Liver (tissue), 9 donors: ENCODE results near the gene EHMT1. TPM values are rescaled to one million over a fixed set of nuclear protein-coding genes. Genes with fewer than 3 reads are reported as not detected.

Source experiments
- DNase-seq: peaks from one replicate; pipeline ENCODE4 v3.0.0-alpha.2; 2017; ENCODE audit warnings: low spot score
- H3K27ac ChIP-seq, 2 donors: one replicate each; pipeline ENCODE4 v1.7.0; 2013; ENCODE audit warnings: inconsistent platforms in 2 of 2, low read length in 2 of 2, control low read depth in 1 of 2, low read depth in 1 of 2, mild to moderate bottlenecking in 1 of 2
- H3K27me3 ChIP-seq, 4 donors: one replicate each; pipeline versions ENCODE4 v1.6.1 to v1.7.0; 2013; ENCODE audit warnings: low read length in 3 of 4, inconsistent platforms in 1 of 4, mild to moderate bottlenecking in 1 of 4, moderate library complexity in 1 of 4; ENCODE audit not compliant: control insufficient read depth in 4 of 4, insufficient read depth in 4 of 4
- H3K36me3 ChIP-seq, 4 donors: one replicate each; pipeline versions ENCODE4 v1.6.1 to v1.7.0; 2013; ENCODE audit warnings: low read length in 3 of 4, mild to moderate bottlenecking in 3 of 4, low read depth in 1 of 4, moderate library complexity in 1 of 4; ENCODE audit not compliant: control insufficient read depth in 4 of 4, insufficient read depth in 3 of 4
- H3K4me1 ChIP-seq, 4 donors: one replicate each; pipeline versions ENCODE4 v1.6.1 to v1.7.0; 2013; ENCODE audit warnings: low read length in 3 of 4, mild to moderate bottlenecking in 3 of 4, moderate library complexity in 1 of 4; ENCODE audit not compliant: control insufficient read depth in 4 of 4, insufficient read depth in 4 of 4
- H3K4me3 ChIP-seq, 3 donors: one replicate each; pipeline versions ENCODE4 v1.6.1 to v1.7.0; 2013; ENCODE audit warnings: low read length in 3 of 3, control low read depth in 1 of 3, low read depth in 1 of 3, mild to moderate bottlenecking in 1 of 3
- H3K9ac ChIP-seq, 2 donors: one replicate each; pipeline ENCODE4 v1.7.0; 2013; ENCODE audit warnings: low read length in 2 of 2, mild to moderate bottlenecking in 2 of 2, moderate library complexity in 2 of 2, control low read depth in 1 of 2, low read depth in 1 of 2
- H3K9me3 ChIP-seq, 4 donors: one replicate each; pipeline versions ENCODE4 v1.6.1 to v1.7.0; 2013; ENCODE audit warnings: low read length in 3 of 4; ENCODE audit not compliant: control insufficient read depth in 4 of 4
- ATF3 ChIP-seq: IDR thresholded peaks from 2 replicates; pipeline ENCODE4 v1.6.1; 2016; ENCODE audit warnings: antibody characterized with exemption
- EGR1 ChIP-seq, 2 donors: IDR thresholded peaks; 2 replicates each; pipeline ENCODE4 v1.6.1; 2016 to 2018; ENCODE audit warnings: antibody characterized with exemption in 2 of 2, low read depth in 2 of 2
- FOXA1 ChIP-seq: IDR thresholded peaks from 2 replicates; pipeline ENCODE4 v1.6.1; 2016; ENCODE audit warnings: antibody characterized with exemption
- FOXA2 ChIP-seq: IDR thresholded peaks from 2 replicates; pipeline ENCODE4 v1.6.1; 2016; ENCODE audit warnings: antibody characterized with exemption
- GABPA ChIP-seq, 2 donors: IDR thresholded peaks in 1 of 2; conservative IDR thresholded peaks in 1 of 2; 2 replicates each; pipeline ENCODE4 v1.6.1; 2016; ENCODE audit warnings: antibody characterized with exemption in 2 of 2, mild to moderate bottlenecking in 1 of 2, moderate library complexity in 1 of 2
- HNF4A ChIP-seq, 2 donors: conservative IDR thresholded peaks; 2 replicates each; pipeline ENCODE4 v1.6.1; 2016; ENCODE audit warnings: antibody characterized with exemption in 2 of 2, mild to moderate bottlenecking in 2 of 2
- HNF4G ChIP-seq: IDR thresholded peaks from 2 replicates; pipeline ENCODE4 v1.6.1; 2016; ENCODE audit warnings: antibody characterized with exemption
- JUND ChIP-seq, 2 donors: IDR thresholded peaks; 2 replicates each; pipeline ENCODE4 v1.6.1; 2016; ENCODE audit warnings: antibody characterized with exemption in 2 of 2
- MAX ChIP-seq: IDR thresholded peaks from 2 replicates; pipeline ENCODE4 v1.6.1; 2016; ENCODE audit warnings: antibody characterized with exemption
- RAD21 ChIP-seq, 2 donors: IDR thresholded peaks; 2 replicates each; pipeline ENCODE4 v1.6.1; 2016; ENCODE audit warnings: antibody characterized with exemption in 2 of 2, mild to moderate bottlenecking in 2 of 2
- REST ChIP-seq: IDR thresholded peaks from 2 replicates; pipeline ENCODE4 v1.6.1; 2016; ENCODE audit warnings: antibody characterized with exemption, mild to moderate bottlenecking
- RXRA ChIP-seq, 2 donors: IDR thresholded peaks; 2 replicates each; pipeline ENCODE4 v1.6.1; 2017 to 2018; ENCODE audit warnings: antibody characterized with exemption in 2 of 2, mild to moderate bottlenecking in 1 of 2
- YY1 ChIP-seq: IDR thresholded peaks from 2 replicates; pipeline ENCODE4 v1.6.1; 2016; ENCODE audit warnings: antibody characterized with exemption, mild to moderate bottlenecking
- WGBS: extraction: QIAGEN DNeasy Blood & Tissue Kit; methylation state at CpG from one replicate; pipeline ENCODE4 v1.1.7; 2013; 5-methylcytosine and 5-hydroxymethylcytosine counted together
- polyA plus RNA-seq, 2 donors: library from polyadenylated mRNA; stranded (reverse) in 1 of 2; unstranded in 1 of 2; fragments of 200-250 nt in 1 of 2; fragments of >200 nt in 1 of 2; fragmentation: Nextera tagmentation in 1 of 2; extraction: Ambion mirVana in 1 of 2; gene quantifications; one replicate each; pipeline versions ENCODE4 v1.2.1 to v1.2.3, GENCODE V29; 2013 to 2015
- total RNA-seq, 2 donors: library from RNA; depleted of rRNA; stranded (reverse); fragments of >200 nt; gene quantifications; one replicate each; pipeline ENCODE4 v1.2.3, GENCODE V29; 2014
- TF ChIP-seq, protein P1 (sequence below): IDR thresholded peaks from 2 replicates; pipeline ENCODE4 v1.6.1; 2016; ENCODE audit warnings: antibody characterized with exemption
- TF ChIP-seq, protein P2 (sequence below): fragments of 150-350 bp; IDR thresholded peaks from 2 replicates; pipeline ENCODE4 v1.5.1; 2017; ENCODE audit warnings: improper control_type of control experiment, low read depth, low read length; ENCODE audit not compliant: missing input control
- donor health status: healthy.
- donor health status: healthy.
- donor health status: healthy.
- donor health status: healthy.
- donor health status: healthy.

The EHMT1 gene
- total and polyA plus RNA-seq, 4 donors = 16.1 to 48.2 (median 27.3) TPM

DNA sequence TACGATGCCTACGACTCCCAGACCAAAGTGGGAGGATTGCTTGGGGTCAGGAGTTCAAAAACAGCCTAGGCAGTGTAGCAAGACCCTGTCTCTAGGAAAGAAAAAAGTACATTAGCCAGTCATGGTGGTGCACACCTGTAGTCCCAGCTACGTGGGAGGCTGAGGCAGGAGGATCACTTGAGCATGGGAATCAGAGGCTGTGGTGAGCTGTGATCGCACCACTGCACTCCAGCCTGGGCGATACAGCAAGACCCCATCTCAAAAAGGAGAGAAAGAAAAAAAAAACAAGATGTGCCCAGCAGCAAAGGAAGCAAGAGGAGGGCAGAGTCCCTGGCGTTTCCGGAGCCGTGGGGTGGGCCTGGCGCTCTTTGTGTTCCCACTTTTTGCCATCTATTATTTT lies 179.3 kb downstream of the EHMT1 start (continued):
- TF ChIP-seq, protein P1, sequence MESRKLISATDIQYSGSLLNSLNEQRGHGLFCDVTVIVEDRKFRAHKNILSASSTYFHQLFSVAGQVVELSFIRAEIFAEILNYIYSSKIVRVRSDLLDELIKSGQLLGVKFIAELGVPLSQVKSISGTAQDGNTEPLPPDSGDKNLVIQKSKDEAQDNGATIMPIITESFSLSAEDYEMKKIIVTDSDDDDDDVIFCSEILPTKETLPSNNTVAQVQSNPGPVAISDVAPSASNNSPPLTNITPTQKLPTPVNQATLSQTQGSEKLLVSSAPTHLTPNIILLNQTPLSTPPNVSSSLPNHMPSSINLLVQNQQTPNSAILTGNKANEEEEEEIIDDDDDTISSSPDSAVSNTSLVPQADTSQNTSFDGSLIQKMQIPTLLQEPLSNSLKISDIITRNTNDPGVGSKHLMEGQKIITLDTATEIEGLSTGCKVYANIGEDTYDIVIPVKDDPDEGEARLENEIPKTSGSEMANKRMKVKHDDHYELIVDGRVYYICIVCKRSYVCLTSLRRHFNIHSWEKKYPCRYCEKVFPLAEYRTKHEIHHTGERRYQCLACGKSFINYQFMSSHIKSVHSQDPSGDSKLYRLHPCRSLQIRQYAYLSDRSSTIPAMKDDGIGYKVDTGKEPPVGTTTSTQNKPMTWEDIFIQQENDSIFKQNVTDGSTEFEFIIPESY = no peak
- no peak for TF ChIP-seq HNF4A (conservative IDR thresholded peaks at IDR 0.05)
- TF ChIP-seq FOXA1 = no peak
- no peak for TF ChIP-seq JUND (IDR thresholded peaks at IDR 0.05)
- TF ChIP-seq RAD21 (IDR thresholded peaks at IDR 0.05) = no peak
- TF ChIP-seq FOXA2 = no peak
- TF ChIP-seq HNF4G = no peak
- no peak for TF ChIP-seq YY1
- TF ChIP-seq, protein P2, sequence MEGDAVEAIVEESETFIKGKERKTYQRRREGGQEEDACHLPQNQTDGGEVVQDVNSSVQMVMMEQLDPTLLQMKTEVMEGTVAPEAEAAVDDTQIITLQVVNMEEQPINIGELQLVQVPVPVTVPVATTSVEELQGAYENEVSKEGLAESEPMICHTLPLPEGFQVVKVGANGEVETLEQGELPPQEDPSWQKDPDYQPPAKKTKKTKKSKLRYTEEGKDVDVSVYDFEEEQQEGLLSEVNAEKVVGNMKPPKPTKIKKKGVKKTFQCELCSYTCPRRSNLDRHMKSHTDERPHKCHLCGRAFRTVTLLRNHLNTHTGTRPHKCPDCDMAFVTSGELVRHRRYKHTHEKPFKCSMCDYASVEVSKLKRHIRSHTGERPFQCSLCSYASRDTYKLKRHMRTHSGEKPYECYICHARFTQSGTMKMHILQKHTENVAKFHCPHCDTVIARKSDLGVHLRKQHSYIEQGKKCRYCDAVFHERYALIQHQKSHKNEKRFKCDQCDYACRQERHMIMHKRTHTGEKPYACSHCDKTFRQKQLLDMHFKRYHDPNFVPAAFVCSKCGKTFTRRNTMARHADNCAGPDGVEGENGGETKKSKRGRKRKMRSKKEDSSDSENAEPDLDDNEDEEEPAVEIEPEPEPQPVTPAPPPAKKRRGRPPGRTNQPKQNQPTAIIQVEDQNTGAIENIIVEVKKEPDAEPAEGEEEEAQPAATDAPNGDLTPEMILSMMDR = no peak

GRCh38 chr9:137798901-137799629 lies 180.3 kb downstream of the EHMT1 start:
- DNase-seq = no peak
- H3K4me3 ChIP-seq = no peak overlapping the region
- TF ChIP-seq, protein P2 = no peak
- TF ChIP-seq MAX (no peak), FOXA1 (no peak), ATF3 (no peak), YY1 (no peak), HNF4A (conservative IDR thresholded peaks at IDR 0.05) (no peak), GABPA (IDR thresholded peaks at IDR 0.05 in 1 of 2, conservative IDR thresholded peaks at IDR 0.05 in 1 of 2) (no peak), RXRA (IDR thresholded peaks at IDR 0.05) (no peak), EGR1 (IDR thresholded peaks at IDR 0.05; ENCODE audit: low read depth in 2 of 2) (no peak), HNF4G (no peak), JUND (IDR thresholded peaks at IDR 0.05) (no peak), RAD21 (IDR thresholded peaks at IDR 0.05) (no peak), REST (no peak)
- TF ChIP-seq, protein P1 = no peak
- no peak overlapping the region for H3K9ac ChIP-seq
- H3K9me3 ChIP-seq = no peaks in the 10 kb centered on the region
- H3K27ac ChIP-seq = no peak overlapping the region
- H3K36me3 ChIP-seq = peaks cover 8 to 61% (median 24%) of the 10 kb centered on the region in 4 donors
- WGBS = 95% methylated on average over 21 of the region's 21 CpGs
- H3K4me1 ChIP-seq = peaks cover 0 to 10% (median 5%) of the 10 kb centered on the region in 4 donors
- no peaks in the 10 kb centered on the region for H3K27me3 ChIP-seq
